Measurements from ENCODE around the gene DAPK2.
"Not testable (repeated sequence)": the region's sequence is repeated elsewhere in the genome, so short reads cannot be mapped to it uniquely, and the experiment has no call there.

Gene DAPK2

GRCh38 chr15:63909819-63910437, 136.4 kb downstream of the DAPK2 start:
- peak; percentile 45 for DNase-seq

- no peak for DNase-seq
These were observed 137.3 kb downstream of the DAPK2 start for GRCh38 chr15:63908991-63909390.

GRCh38 chr15:63908281-63908680, 138.0 kb downstream of the DAPK2 start:
- no peak for DNase-seq

GRCh38 chr15:63907521-63907920, 138.8 kb downstream of the DAPK2 start:
- no peak for DNase-seq

GRCh38 chr15:63906266-63906584, 140.1 kb downstream of the DAPK2 start:
- no peak for DNase-seq

GRCh38 chr15:63905558-63906265, 140.6 kb downstream of the DAPK2 start:
- no peak for DNase-seq

- no peak for DNase-seq
These were observed 141.2 kb downstream of the DAPK2 start for GRCh38 chr15:63905131-63905530.

- DNase-seq: no peak
These were observed 142.2 kb downstream of the DAPK2 start for GRCh38 chr15:63904042-63904441.

GRCh38 chr15:63902671-63903035, 143.6 kb downstream of the DAPK2 start:
- no peak for DNase-seq

- DNase-seq: no peak
These were observed 144.2 kb downstream of the DAPK2 start for GRCh38 chr15:63901912-63902670.

- no peak for DNase-seq
These were observed 146.0 kb downstream of the DAPK2 start for GRCh38 chr15:63900306-63900705.

- not testable (repeated sequence) for DNase-seq
These were observed 146.7 kb downstream of the DAPK2 start for GRCh38 chr15:63899606-63900005.

GRCh38 chr15:63899193-63899592, 147.1 kb downstream of the DAPK2 start:
- DNase-seq: no peak

GRCh38 chr15:63896336-63897115, 149.8 kb downstream of the DAPK2 start:
- no peak for DNase-seq

GRCh38 chr15:63895787-63896218, 150.5 kb downstream of the DAPK2 start:
- no peak for DNase-seq

GRCh38 chr15:63895194-63895593, 151.1 kb downstream of the DAPK2 start:
- peak; percentile 46 for DNase-seq

GRCh38 chr15:63894662-63894949, 151.7 kb downstream of the DAPK2 start:
- DNase-seq: no peak

- no peak for DNase-seq
These were observed 152.2 kb downstream of the DAPK2 start for GRCh38 chr15:63893866-63894661.

GRCh38 chr15:63892794-63893441, 153.4 kb downstream of the DAPK2 start:
- no peak for DNase-seq

GRCh38 chr15:63891768-63892133, 154.5 kb downstream of the DAPK2 start:
- no peak for DNase-seq

- DNase-seq: peak; percentile 38
These were observed 155.1 kb downstream of the DAPK2 start for GRCh38 chr15:63891079-63891767.

- no peak for DNase-seq
These were observed 155.7 kb downstream of the DAPK2 start for GRCh38 chr15:63890617-63891016.

Measured in NCI-H524 treated with DMSO at 0.1 percent for 48 hours (cell line).